Measurements from ENCODE around the gene ACTL6B.

Gene ACTL6B

GRCh38 chr7:100674411-100675104 is 18.3 kb upstream of the ACTL6B start:
- H3K79me2 ChIP-seq (ENCODE audit: insufficient read depth, low read length): peaks cover 6% of the 10 kb centered on the region
- no peaks in the 10 kb centered on the region for H3K27me3 ChIP-seq (ENCODE audit: insufficient read depth, low read length)
- peak overlapping the region; percentile 76 for H3K4me3 ChIP-seq (ENCODE audit: low read depth, low read length, poor library complexity, severe bottlenecking)
- no peak for TF ChIP-seq CTCF (IDR thresholded peaks at IDR 0.05; ENCODE audit: low read length)
- no peak for TF ChIP-seq EZH2 (IDR thresholded peaks at IDR 0.05; ENCODE audit: borderline replicate concordance, low read length)
- peaks cover 32% of the 10 kb centered on the region for H3K36me3 ChIP-seq (ENCODE audit: insufficient read depth, low read length)
- no peaks in the 10 kb centered on the region for H4K20me1 ChIP-seq (ENCODE audit: insufficient read depth, low read length)
- peaks cover 11% of the 10 kb centered on the region for H3K4me1 ChIP-seq (ENCODE audit: insufficient read depth, low read length, severe bottlenecking)
- peak overlapping the region; percentile 65 for H3K27ac ChIP-seq (ENCODE audit: low read depth, low read length, poor library complexity, severe bottlenecking)
- H3K9me3 ChIP-seq (ENCODE audit: low read length): no peaks in the 10 kb centered on the region
- peak overlapping the region; percentile 94 for H3K9ac ChIP-seq (ENCODE audit: low read length)
- H3K4me2 ChIP-seq (ENCODE audit: low read length): peak overlapping the region; percentile 80
- H3F3A ChIP-seq (ENCODE audit: insufficient read depth, low read length): no peaks in the 10 kb centered on the region
- H3K9me2 ChIP-seq (ENCODE audit: low read depth, low read length): no peaks in the 10 kb centered on the region
- no peak overlapping the region for H2AFZ ChIP-seq (ENCODE audit: low read length)

DNA sequence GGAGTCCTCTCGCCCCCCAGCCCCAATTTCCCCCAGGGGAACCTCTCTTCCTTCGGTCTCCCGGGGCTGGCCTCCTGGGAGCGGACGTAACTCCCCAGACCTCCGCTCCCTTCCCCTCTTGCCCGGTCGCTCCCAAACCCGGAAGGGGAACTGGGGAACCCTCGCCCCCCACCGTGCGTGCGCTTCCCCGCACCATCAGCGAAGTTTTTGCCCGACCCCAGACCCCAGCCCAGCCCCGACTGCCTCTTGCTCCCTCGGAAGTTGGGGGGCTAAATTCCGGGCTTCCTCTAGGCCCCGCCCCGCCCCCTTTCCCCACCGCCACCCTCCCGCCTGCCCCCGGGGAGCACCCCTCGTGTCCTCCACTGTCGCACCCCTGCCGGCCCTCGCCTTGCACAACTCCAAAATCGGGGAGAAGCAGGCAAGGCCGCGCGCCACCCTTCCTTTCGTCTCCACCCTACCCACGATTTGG is 17.7 kb upstream of the ACTL6B start:
- Histone ChIP-seq H3F3A (ENCODE audit: insufficient read depth, low read length) (no peaks in the 10 kb centered on the region), H3K4me2 (ENCODE audit: low read length) (peak overlapping the region; percentile 80), H3K27me3 (ENCODE audit: insufficient read depth, low read length) (no peaks in the 10 kb centered on the region), H3K27ac (ENCODE audit: low read depth, low read length, poor library complexity, severe bottlenecking) (peak overlapping the region; percentile 65), H3K9ac (ENCODE audit: low read length) (peak overlapping the region; percentile 94), H4K20me1 (ENCODE audit: insufficient read depth, low read length) (no peaks in the 10 kb centered on the region), H3K4me1 (ENCODE audit: insufficient read depth, low read length, severe bottlenecking) (peaks cover 11% of the 10 kb centered on the region), H3K9me3 (ENCODE audit: low read length) (no peaks in the 10 kb centered on the region), H2AFZ (ENCODE audit: low read length) (no peak overlapping the region), H3K4me3 (ENCODE audit: low read depth, low read length, poor library complexity, severe bottlenecking) (peak overlapping the region; percentile 76), H3K9me2 (ENCODE audit: low read depth, low read length) (no peaks in the 10 kb centered on the region), H3K36me3 (ENCODE audit: insufficient read depth, low read length) (peaks cover 26% of the 10 kb centered on the region), H3K79me2 (ENCODE audit: insufficient read depth, low read length) (peaks cover 6% of the 10 kb centered on the region)
- no peak for TF ChIP-seq CTCF (IDR thresholded peaks at IDR 0.05; ENCODE audit: low read length)
- TF ChIP-seq EZH2 (IDR thresholded peaks at IDR 0.05; ENCODE audit: borderline replicate concordance, low read length): no peak

- Histone ChIP-seq H3F3A (ENCODE audit: insufficient read depth, low read length) (no peaks in the 10 kb centered on the region), H3K4me3 (ENCODE audit: low read depth, low read length, poor library complexity, severe bottlenecking) (peak within 1 kb of the TSS; percentile 76), H3K9me2 (ENCODE audit: low read depth, low read length) (no peaks in the 10 kb centered on the region), H3K4me2 (ENCODE audit: low read length) (peak within 1 kb of the TSS; percentile 80), H3K9me3 (ENCODE audit: low read length) (no peaks in the 10 kb centered on the region), H3K27ac (ENCODE audit: low read depth, low read length, poor library complexity, severe bottlenecking) (peak within 1 kb of the TSS; percentile 74), H4K20me1 (ENCODE audit: insufficient read depth, low read length) (no peaks in the 10 kb centered on the region), H3K4me1 (ENCODE audit: insufficient read depth, low read length, severe bottlenecking) (peaks cover 11% of the 10 kb centered on the region), H3K9ac (ENCODE audit: low read length) (peak within 1 kb of the TSS; percentile 94), H3K36me3 (ENCODE audit: insufficient read depth, low read length) (peaks cover 22% of the 10 kb centered on the region), H2AFZ (ENCODE audit: low read length) (no peak within 1 kb of the TSS), H3K79me2 (ENCODE audit: insufficient read depth, low read length) (peaks cover 6% of the 10 kb centered on the region), H3K27me3 (ENCODE audit: insufficient read depth, low read length) (no peaks in the 10 kb centered on the region)
- TF ChIP-seq CTCF (IDR thresholded peaks at IDR 0.05; ENCODE audit: low read length) (no peak), EZH2 (IDR thresholded peaks at IDR 0.05; ENCODE audit: borderline replicate concordance, low read length) (no peak)
These were observed 17.2 kb upstream of the ACTL6B start, which contains the start of gene GNB2 for GRCh38 chr7:100673302-100673941. Gene GNB2, plus strand, starts transcription at chr7:100673740. Its CDS starts 2,526 bp downstream, at chr7:100676266.
